ENCODE measurements around the gene CD72. TPM values are rescaled to one million over a fixed set of nuclear protein-coding genes. Genes with fewer than 3 reads are reported as not detected.

The CD72 gene
- total RNA-seq, 1 experiment from 2014 or later: 0.95 TPM

- intact Hi-C loops (cut with micrococcal nuclease; ENCODE audit: unreplicated experiment): loop anchor here (5.0 kb wide), 1 partner anchor 42 kb away; no protein-coding TSS in a partner anchor
- Histone ChIP-seq H3K4me1 (no peaks in the 10 kb centered on the region), H3K36me3 (ENCODE audit: control insufficient read depth, insufficient read depth, low read length) (no peaks in the 10 kb centered on the region; the same call in 1 of the 2 replicates), H3K27me3 (replicated peaks; ENCODE audit: control insufficient read depth, insufficient read depth, low read length) (no peaks in the 10 kb centered on the region), H3K4me3 (ENCODE audit: low read depth, low read length) (no peak overlapping the region), H3K9me3 (no peaks in the 10 kb centered on the region)
- Mint-ChIP-seq H3K27me3 (ENCODE audit: insufficient read depth, unreplicated experiment) (no peaks in the 10 kb centered on the region), H3K4me1 (ENCODE audit: low read depth, unreplicated experiment) (no peaks in the 10 kb centered on the region), H3K9me3 (ENCODE audit: unreplicated experiment) (no peaks in the 10 kb centered on the region), H3K27ac (ENCODE audit: unreplicated experiment) (no peak overlapping the region), H3K4me3 (ENCODE audit: unreplicated experiment) (no peak overlapping the region), H3K36me3 (ENCODE audit: insufficient read depth, unreplicated experiment) (peaks cover 35% of the 10 kb centered on the region)
- CTCF ChIA-PET: no interaction called here
- no peak for TF ChIP-seq CTCF (IDR thresholded peaks at IDR 0.05; ENCODE audit: insufficient read depth in 1 of 2, low read depth in 1 of 2, low read length in 1 of 2, severe bottlenecking in 1 of 2, unreplicated experiment in 1 of 2)
- POLR2A ChIA-PET: no interaction called here
- BruUV-seq (replicated peaks): no TSS peak
- no peak for DNase-seq
These were observed 57.4 kb downstream of the CD72 start for GRCh38 chr9:35560625-35561337.

Small RNAs within 50 kb of the gene (microRNA-seq; reads per million reads assigned to microRNA genes)
- 0.56 reads per million for gene MIR4667

Other genes with a start within 250 kb of the CD72 start
- 13.0 and 13.5 TPM in 2 replicates for gene RUSC2, start 128.3 kb downstream of the CD72 start, total RNA-seq (2022)
- 27.9 and 30.1 TPM in 2 replicates for gene TESK1, start 13.2 kb downstream of the CD72 start, total RNA-seq (2022)
- gene SIT1, start 32.5 kb upstream of the CD72 start, total RNA-seq (2022): not detected in 2 replicates
- gene RMRP, start 39.6 kb upstream of the CD72 start, total RNA-seq (2022): 10,161 and 10,726 TPM in 2 replicates
- gene CCDC107, start 39.9 kb upstream of the CD72 start, total RNA-seq (2022): 11.8 and 12.1 TPM in 2 replicates
- gene ARHGEF39, start 46.8 kb upstream of the CD72 start, total RNA-seq (2022): 31.4 and 32.8 TPM in 2 replicates
- not detected in 2 replicates for gene CA9, start 55.5 kb upstream of the CD72 start, total RNA-seq (2022)
- gene TPM2, start 71.5 kb upstream of the CD72 start, total RNA-seq (2022): 21.8 and 26.5 TPM in 2 replicates
- gene TLN1, start 113.8 kb upstream of the CD72 start, total RNA-seq (2022): 147 and 165 TPM in 2 replicates
- 50.4 and 54.1 TPM in 2 replicates for gene CREB3, start 114.3 kb upstream of the CD72 start, total RNA-seq (2022)
- gene GBA2, start 130.8 kb upstream of the CD72 start, total RNA-seq (2022): 108 and 111 TPM in 2 replicates
- 25.0 and 27.1 TPM in 2 replicates for gene RGP1, start 130.9 kb upstream of the CD72 start, total RNA-seq (2022)
- gene MSMP, start 135.9 kb upstream of the CD72 start, total RNA-seq (2022): not detected in 2 replicates
- 40.5 and 44.1 TPM in 2 replicates for gene NPR2, start 173.2 kb upstream of the CD72 start, total RNA-seq (2022)
- 0.19 and 0.29 TPM in 2 replicates for gene SPAG8, start 193.8 kb upstream of the CD72 start, total RNA-seq (2022)
- gene HINT2, start 196.6 kb upstream of the CD72 start, total RNA-seq (2022): 88.0 and 110 TPM in 2 replicates
- gene FAM221B, start 210.3 kb upstream of the CD72 start, total RNA-seq (2022): not detected in 2 replicates
- 4.8 and 4.9 TPM in 2 replicates for gene TMEM8B, start 210.8 kb upstream of the CD72 start, total RNA-seq (2022)

All from Caco-2 (cell line).